Vagina (tissue), 2 donors: Measurements from ENCODE around the gene ELP5.

Source experiments
- CTCF ChIP-seq, 3 experiments: fragments of 450-650 bp in 2 of 3; fragments of 200-600 bp in 1 of 3; sonication (generic) in 1 of 3; IDR thresholded peaks; one replicate each; pipeline ENCODE4 v1.5.1; 2017 to 2019; ENCODE audit warnings: antibody characterized with exemption in 3 of 3, mild to moderate bottlenecking in 2 of 3, moderate library complexity in 2 of 3
- POLR2A ChIP-seq, 2 donors: fragments of 450-650 bp; IDR thresholded peaks; one replicate each; pipeline ENCODE4 v1.6.1; 2017; ENCODE audit warnings: antibody characterized with exemption in 2 of 2, mild to moderate bottlenecking in 2 of 2, moderate library complexity in 2 of 2

- no peak for TF ChIP-seq CTCF (IDR thresholded peaks at IDR 0.05)
- no peak for TF ChIP-seq POLR2A (IDR thresholded peaks at IDR 0.05)
These were observed 8.1 kb downstream of the ELP5 start for GRCh38 chr17:7260151-7260550.
